Fibroblast of lung (primary cell): ENCODE results near the gene MYDGF.

ENCODE experiments used
- CTCF ChIP-seq, 2 donors: IDR thresholded peaks in 1 of 2; conservative IDR thresholded peaks in 1 of 2; 1 replicate in 1 of 2; 2 replicates in 1 of 2; pipeline ENCODE4 v1.5.1; 2011 to 2012; ENCODE audit warnings: low read length in 2 of 2, control low read depth in 1 of 2, inconsistent platforms in 1 of 2, low read depth in 1 of 2, mild to moderate bottlenecking in 1 of 2
- EZH2 ChIP-seq: IDR thresholded peaks from 2 replicates; pipeline ENCODE4 v1.5.1; 2012; ENCODE audit warnings: low read length, control low read depth, mild to moderate bottlenecking; ENCODE audit errors: missing control alignments

GRCh38 chr19:4660181-4660791 is 9.9 kb downstream of the MYDGF start:
- TF ChIP-seq CTCF (conservative IDR thresholded peaks at IDR 0.05 in 1 of 2, IDR thresholded peaks at IDR 0.05 in 1 of 2; ENCODE audit: low read depth in 1 of 2, low read length in 2 of 2) (peak in 1 of 2 donors; percentile 15), EZH2 (no peak)
